ENCODE data around the gene TAF11. TPM values are rescaled to one million over a fixed set of nuclear protein-coding genes. Genes with fewer than 3 reads are reported as not detected.

The TAF11 gene
- total and polyA plus RNA-seq, 2 of the 8 experiments (the other 6 are each of a cell fraction or from before 2014, with no cell fraction given): 38.2 to 48.6 TPM

- H2BK12ac ChIP-seq (ENCODE audit: low read depth, low read length): no peak overlapping the region
- FAIRE-seq (no peak), DNase-seq (ENCODE audit: low read depth in 1 of 2, low spot score in 2 of 2) (no peak)
- H3K4me2 ChIP-seq (ENCODE audit: insufficient read depth in 1 of 2, low read depth in 2 of 2, low read length in 2 of 2): no peak overlapping the region
- H3K23me2 ChIP-seq (ENCODE audit: low read depth, low read length): no peaks in the 10 kb centered on the region
- no peaks in the 10 kb centered on the region for H3K9me3 ChIP-seq (ENCODE audit: insufficient read depth in 2 of 2, low read depth in 1 of 2, low read length in 1 of 2)
- no peak overlapping the region for H3K27ac ChIP-seq (ENCODE audit: low read depth, low read length)
- CTCF ChIA-PET (ENCODE audit: partially characterized antibody): interaction anchor here (0.5 to 1.3 kb wide), 3 partner anchors 86 to 1158 kb away, joined by 4 read pairs; no protein-coding TSS in a partner anchor
- H3K4ac ChIP-seq (replicated peaks; ENCODE audit: insufficient read length, low read depth, low read length): no peak overlapping the region
- no peak overlapping the region for H4K8ac ChIP-seq (ENCODE audit: extremely low read depth, insufficient read depth, low read length)
- no peaks in the 10 kb centered on the region for H3K36me3 ChIP-seq (ENCODE audit: control insufficient read depth in 2 of 4, insufficient read depth in 4 of 4, low read length in 3 of 4)
- H2BK5ac ChIP-seq (ENCODE audit: low read depth, low read length): no peak overlapping the region
- no peak overlapping the region for H4K91ac ChIP-seq (replicated peaks; ENCODE audit: insufficient read length, low read length)
- H4K5ac ChIP-seq (ENCODE audit: insufficient read length, low read depth, low read length): no peak overlapping the region
- H3K9ac ChIP-seq (replicated peaks in 1 of 4; ENCODE audit: extremely low read depth in 1 of 4, low read depth in 3 of 4, low read length in 3 of 4): no peak overlapping the region
- peaks cover 2% of the 10 kb centered on the region in 2 experiments for H4K20me1 ChIP-seq (replicated peaks in 1 of 2; ENCODE audit: control insufficient read depth in 1 of 2, insufficient read depth in 2 of 2, low read length in 2 of 2)
- no peak overlapping the region for H2BK20ac ChIP-seq (ENCODE audit: low read length)
- H3K4me3 ChIP-seq (ENCODE audit: extremely low read depth in 1 of 4, insufficient read depth in 2 of 4, low read depth in 3 of 4, low read length in 4 of 4): no peak overlapping the region
- H2BK120ac ChIP-seq (replicated peaks; ENCODE audit: low read depth, low read length): no peak overlapping the region
- H3K27me3 ChIP-seq (replicated peaks in 1 of 4; ENCODE audit: control insufficient read depth in 3 of 4, extremely low read depth in 1 of 4, insufficient read depth in 3 of 4, low read length in 3 of 4): no peaks in the 10 kb centered on the region
- H3K56ac ChIP-seq (replicated peaks; ENCODE audit: insufficient read length, low read depth, low read length): no peak overlapping the region
- H2BK15ac ChIP-seq (ENCODE audit: low read length): no peak overlapping the region
- H3K23ac ChIP-seq (ENCODE audit: insufficient read length): no peak overlapping the region
- POLR2A ChIA-PET (ENCODE audit: partially characterized antibody): interaction anchor here (0.7 to 3.9 kb wide), 2 partner anchors 11 to 26 kb away, joined by 4 to 34 read pairs; partner anchors contain the start of genes ANKS1A and TAF11
- 78% methylated on average over 4 of the region's 4 CpGs; no CpG with 5 or more reads in 1 of the 2 experiments for WGBS, 2 experiments (ENCODE audit: extremely low coverage in 1 of 2, insufficient coverage in 1 of 2, insufficient read length in 1 of 2, insufficient replicate concordance in 2 of 2, low coverage in 1 of 2, low lambda C conversion rate in 2 of 2, missing lambda C conversion rate in 1 of 2)
- no peak overlapping the region for H2AFZ ChIP-seq (ENCODE audit: low read length)
- no peak overlapping the region for H3K14ac ChIP-seq (ENCODE audit: insufficient read length)
- peaks cover 0 to 67% of the 10 kb centered on the region in 2 experiments; a peak in 2 of 4 replicates for H3K79me2 ChIP-seq (ENCODE audit: control insufficient read depth in 1 of 2, insufficient read depth in 2 of 2, low read length in 2 of 2)
- no peaks in the 10 kb centered on the region; the same call in 1 of the 2 replicates for H3K79me1 ChIP-seq (ENCODE audit: low read depth, low read length)
- H3K4me1 ChIP-seq (replicated peaks in 1 of 4; ENCODE audit: control insufficient read depth in 3 of 4, insufficient read depth in 4 of 4, low read length in 3 of 4): no peaks in the 10 kb centered on the region; a peak in 1 of 7 replicates
- no peak overlapping the region for H3K18ac ChIP-seq (ENCODE audit: extremely low read depth, low read length)
- H2AK5ac ChIP-seq (ENCODE audit: low read depth, low read length): no peak overlapping the region
- TF ChIP-seq RFX5 (IDR thresholded peaks at IDR 0.05; ENCODE audit: borderline replicate concordance, low read depth, low read length): no peak
- TF ChIP-seq SAP30 (IDR thresholded peaks at IDR 0.05; ENCODE audit: insufficient read depth, insufficient replicate concordance, low read length): no peak
- TF ChIP-seq TAF7 (optimal IDR thresholded peaks at IDR 0.05; ENCODE audit: borderline replicate concordance, low read depth, low read length): no peak
- TF ChIP-seq GABPA (IDR thresholded peaks at IDR 0.05; ENCODE audit: borderline replicate concordance, insufficient read depth, low read length): no peak
- TF ChIP-seq GTF2F1 (IDR thresholded peaks at IDR 0.05; ENCODE audit: borderline replicate concordance, low read depth, low read length): no peak
- no peak for TF ChIP-seq TEAD4 (IDR thresholded peaks at IDR 0.05; ENCODE audit: low read depth, low read length)
- TF ChIP-seq SP2 (IDR thresholded peaks at IDR 0.05; ENCODE audit: low read length): no peak
- TF ChIP-seq JUN (IDR thresholded peaks at IDR 0.05; ENCODE audit: low read depth, low read length): no peak
- TF ChIP-seq SRF (IDR thresholded peaks at IDR 0.05; ENCODE audit: low read depth, low read length): no peak
- no peak for TF ChIP-seq KDM5A (IDR thresholded peaks at IDR 0.05; ENCODE audit: low read length)
- no peak for TF ChIP-seq ZNF274 (IDR thresholded peaks at IDR 0.05; ENCODE audit: borderline replicate concordance, extremely low read depth, low read length)
- TF ChIP-seq EZH2 (IDR thresholded peaks at IDR 0.05; ENCODE audit: low read depth, low read length, severe bottlenecking): no peak
- TF ChIP-seq SP1 (IDR thresholded peaks at IDR 0.05; ENCODE audit: low read depth, low read length): no peak
These were observed 12.6 kb upstream of the TAF11 start for GRCh38 chr6:34900321-34901031.
